Measurements from ENCODE around the gene CAPN3. TPM values are rescaled to one million over a fixed set of nuclear protein-coding genes. Genes with fewer than 3 reads are reported as not detected.

The CAPN3 gene
- total RNA-seq, 4 donors from 2014 or later: 0.82 to 8.8 (median 5.8) TPM

- H3K27me3 ChIP-seq: no peaks in the 10 kb centered on the region
- DNase-seq: no peak
- no peak overlapping the region for H3K4me3 ChIP-seq
- H3K36me3 ChIP-seq: peaks cover 5 to 99% (median 9%) of the 10 kb centered on the region in 3 donors
- no peak overlapping the region for H3K27ac ChIP-seq
- H3K9me3 ChIP-seq: no peaks in the 10 kb centered on the region
- H3K4me1 ChIP-seq: peaks cover 0 to 10% (median 0%) of the 10 kb centered on the region in 3 donors
- TF ChIP-seq CTCF (IDR thresholded peaks at IDR 0.05) (no peak), POLR2A (IDR thresholded peaks at IDR 0.05) (no peak)
- intact Hi-C loops (cut with DNase I): no loop called here
Observed at GRCh38 chr15:42445551-42445950, 86.2 kb downstream of the CAPN3 start.

GRCh38 chr15:42447599-42447998 is 88.3 kb downstream of the CAPN3 start:
- WGBS, 2 donors: 86 to 90% methylated on average over 2 of the region's 2 CpGs
- peaks cover 6 to 93% (median 11%) of the 10 kb centered on the region in 3 donors for H3K36me3 ChIP-seq
- H3K27ac ChIP-seq: no peak overlapping the region
- no peak overlapping the region for H3K4me3 ChIP-seq
- H3K27me3 ChIP-seq: no peaks in the 10 kb centered on the region
- intact Hi-C loops (cut with DNase I): no loop called here
- DNase-seq: no peak
- peaks cover 0 to 10% (median 0%) of the 10 kb centered on the region in 3 donors for H3K4me1 ChIP-seq
- H3K9me3 ChIP-seq: no peaks in the 10 kb centered on the region
- no peak for TF ChIP-seq CTCF (IDR thresholded peaks at IDR 0.05)
- TF ChIP-seq POLR2A (IDR thresholded peaks at IDR 0.05): no peak

GRCh38 chr15:42448281-42448680 is 89.0 kb downstream of the CAPN3 start:
- peaks cover 0 to 10% (median 0%) of the 10 kb centered on the region in 3 donors for H3K4me1 ChIP-seq
- no peaks in the 10 kb centered on the region for H3K9me3 ChIP-seq
- no peak overlapping the region for H3K4me3 ChIP-seq
- TF ChIP-seq POLR2A (IDR thresholded peaks at IDR 0.05) (no peak), CTCF (IDR thresholded peaks at IDR 0.05) (no peak)
- peaks cover 3 to 93% (median 11%) of the 10 kb centered on the region in 3 donors for H3K36me3 ChIP-seq
- H3K27ac ChIP-seq: no peak overlapping the region
- WGBS, 2 donors: 91 to 100% methylated on average over 4 to 6 of the region's 6 CpGs
- DNase-seq: no peak
- intact Hi-C loops (cut with DNase I): no loop called here
- H3K27me3 ChIP-seq: no peaks in the 10 kb centered on the region

- H3K9me3 ChIP-seq: no peaks in the 10 kb centered on the region
- WGBS, 2 donors: 89 to 95% methylated on average over 12 to 13 of the region's 13 CpGs
- H3K27ac ChIP-seq: no peak overlapping the region
- H3K4me1 ChIP-seq: peaks cover 0 to 2% (median 0%) of the 10 kb centered on the region in 3 donors
- TF ChIP-seq POLR2A (IDR thresholded peaks at IDR 0.05) (no peak), CTCF (IDR thresholded peaks at IDR 0.05) (no peak)
- peaks cover 3 to 87% (median 7%) of the 10 kb centered on the region in 3 donors for H3K36me3 ChIP-seq
- no peaks in the 10 kb centered on the region for H3K27me3 ChIP-seq
- no peak overlapping the region for H3K4me3 ChIP-seq
- DNase-seq: no peak
- intact Hi-C loops (cut with DNase I): no loop called here
Observed at GRCh38 chr15:42449770-42450424, 90.6 kb downstream of the CAPN3 start.

GRCh38 chr15:42450425-42450790 is 91.1 kb downstream of the CAPN3 start:
- 90 to 95% methylated on average over 4 of the region's 4 CpGs for WGBS, 2 donors
- no peak for DNase-seq
- TF ChIP-seq POLR2A (IDR thresholded peaks at IDR 0.05): no peak
- H3K9me3 ChIP-seq: no peaks in the 10 kb centered on the region
- H3K4me3 ChIP-seq: no peak overlapping the region
- no peaks in the 10 kb centered on the region for H3K4me1 ChIP-seq
- intact Hi-C loops (cut with DNase I): no loop called here
- peaks cover 3 to 83% (median 7%) of the 10 kb centered on the region in 3 donors for H3K36me3 ChIP-seq
- H3K27me3 ChIP-seq: no peaks in the 10 kb centered on the region
- H3K27ac ChIP-seq: no peak overlapping the region

All from esophagus squamous epithelium (tissue), 5 donors.